Kidney epithelial cell (primary cell): Measurements from ENCODE around the gene ATOH1. TPM values are rescaled to one million over a fixed set of nuclear protein-coding genes. Genes with fewer than 3 reads are reported as not detected.

Experiments
- DNase-seq: peaks from one replicate; pipeline ENCODE4 v3.0.0-alpha.2; 2010; ENCODE audit warnings: low read depth
- H3K27me3 ChIP-seq: 2 replicates; pipeline ENCODE4 v1.6.0; 2011; ENCODE audit warnings: low read length; ENCODE audit not compliant: control insufficient read depth, insufficient read depth
- H3K36me3 ChIP-seq: 2 replicates; pipeline ENCODE4 v1.5.1; 2011; ENCODE audit warnings: low read length; ENCODE audit not compliant: control insufficient read depth, insufficient read depth
- H3K4me3 ChIP-seq: 2 replicates; pipeline ENCODE4 v1.5.1; 2011; ENCODE audit warnings: low read depth, mild to moderate bottlenecking, control low read depth, low read length
- total RNA-seq: library from RNA; depleted of rRNA; stranded (reverse); fragments of >200 nt; gene quantifications from 2 replicates; pipeline ENCODE4 v1.2.3, GENCODE V29; 2015
- TF ChIP-seq, protein P1 (sequence below): IDR thresholded peaks from 2 replicates; pipeline ENCODE4 v1.5.1; 2011; ENCODE audit warnings: mild to moderate bottlenecking, moderate library complexity, low read length, control low read depth, inconsistent platforms; ENCODE audit not compliant: insufficient read depth, poor library complexity, severe bottlenecking

The ATOH1 gene
- total RNA-seq, 1 donor from 2014 or later, result not detected

DNA sequence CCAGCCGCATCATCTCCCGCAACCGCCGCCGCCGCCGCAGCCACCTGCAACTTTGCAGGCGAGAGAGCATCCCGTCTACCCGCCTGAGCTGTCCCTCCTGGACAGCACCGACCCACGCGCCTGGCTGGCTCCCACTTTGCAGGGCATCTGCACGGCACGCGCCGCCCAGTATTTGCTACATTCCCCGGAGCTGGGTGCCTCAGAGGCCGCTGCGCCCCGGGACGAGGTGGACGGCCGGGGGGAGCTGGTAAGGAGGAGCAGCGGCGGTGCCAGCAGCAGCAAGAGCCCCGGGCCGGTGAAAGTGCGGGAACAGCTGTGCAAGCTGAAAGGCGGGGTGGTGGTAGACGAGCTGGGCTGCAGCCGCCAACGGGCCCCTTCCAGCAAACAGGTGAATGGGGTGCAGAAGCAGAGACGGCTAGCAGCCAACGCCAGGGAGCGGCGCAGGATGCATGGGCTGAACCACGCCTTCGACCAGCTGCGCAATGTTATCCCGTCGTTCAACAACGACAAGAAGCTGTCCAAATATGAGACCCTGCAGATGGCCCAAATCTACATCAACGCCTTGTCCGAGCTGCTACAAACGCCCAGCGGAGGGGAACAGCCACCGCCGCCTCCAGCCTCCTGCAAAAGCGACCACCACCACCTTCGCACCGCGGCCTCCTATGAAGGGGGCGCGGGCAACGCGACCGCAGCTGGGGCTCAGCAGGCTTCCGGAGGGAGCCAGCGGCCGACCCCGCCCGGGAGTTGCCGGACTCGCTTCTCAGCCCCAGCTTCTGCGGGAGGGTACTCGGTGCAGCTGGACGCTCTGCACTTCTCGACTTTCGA, 654 bp downstream of the ATOH1 start:
- no peak for DNase-seq
- H3K36me3 ChIP-seq, result no peaks in the 10 kb centered on the region
- TF ChIP-seq, protein P1, sequence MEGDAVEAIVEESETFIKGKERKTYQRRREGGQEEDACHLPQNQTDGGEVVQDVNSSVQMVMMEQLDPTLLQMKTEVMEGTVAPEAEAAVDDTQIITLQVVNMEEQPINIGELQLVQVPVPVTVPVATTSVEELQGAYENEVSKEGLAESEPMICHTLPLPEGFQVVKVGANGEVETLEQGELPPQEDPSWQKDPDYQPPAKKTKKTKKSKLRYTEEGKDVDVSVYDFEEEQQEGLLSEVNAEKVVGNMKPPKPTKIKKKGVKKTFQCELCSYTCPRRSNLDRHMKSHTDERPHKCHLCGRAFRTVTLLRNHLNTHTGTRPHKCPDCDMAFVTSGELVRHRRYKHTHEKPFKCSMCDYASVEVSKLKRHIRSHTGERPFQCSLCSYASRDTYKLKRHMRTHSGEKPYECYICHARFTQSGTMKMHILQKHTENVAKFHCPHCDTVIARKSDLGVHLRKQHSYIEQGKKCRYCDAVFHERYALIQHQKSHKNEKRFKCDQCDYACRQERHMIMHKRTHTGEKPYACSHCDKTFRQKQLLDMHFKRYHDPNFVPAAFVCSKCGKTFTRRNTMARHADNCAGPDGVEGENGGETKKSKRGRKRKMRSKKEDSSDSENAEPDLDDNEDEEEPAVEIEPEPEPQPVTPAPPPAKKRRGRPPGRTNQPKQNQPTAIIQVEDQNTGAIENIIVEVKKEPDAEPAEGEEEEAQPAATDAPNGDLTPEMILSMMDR, result no peak
- peaks cover 69% of the 10 kb centered on the region for H3K27me3 ChIP-seq
- no peak overlapping the region for H3K4me3 ChIP-seq

DNA sequence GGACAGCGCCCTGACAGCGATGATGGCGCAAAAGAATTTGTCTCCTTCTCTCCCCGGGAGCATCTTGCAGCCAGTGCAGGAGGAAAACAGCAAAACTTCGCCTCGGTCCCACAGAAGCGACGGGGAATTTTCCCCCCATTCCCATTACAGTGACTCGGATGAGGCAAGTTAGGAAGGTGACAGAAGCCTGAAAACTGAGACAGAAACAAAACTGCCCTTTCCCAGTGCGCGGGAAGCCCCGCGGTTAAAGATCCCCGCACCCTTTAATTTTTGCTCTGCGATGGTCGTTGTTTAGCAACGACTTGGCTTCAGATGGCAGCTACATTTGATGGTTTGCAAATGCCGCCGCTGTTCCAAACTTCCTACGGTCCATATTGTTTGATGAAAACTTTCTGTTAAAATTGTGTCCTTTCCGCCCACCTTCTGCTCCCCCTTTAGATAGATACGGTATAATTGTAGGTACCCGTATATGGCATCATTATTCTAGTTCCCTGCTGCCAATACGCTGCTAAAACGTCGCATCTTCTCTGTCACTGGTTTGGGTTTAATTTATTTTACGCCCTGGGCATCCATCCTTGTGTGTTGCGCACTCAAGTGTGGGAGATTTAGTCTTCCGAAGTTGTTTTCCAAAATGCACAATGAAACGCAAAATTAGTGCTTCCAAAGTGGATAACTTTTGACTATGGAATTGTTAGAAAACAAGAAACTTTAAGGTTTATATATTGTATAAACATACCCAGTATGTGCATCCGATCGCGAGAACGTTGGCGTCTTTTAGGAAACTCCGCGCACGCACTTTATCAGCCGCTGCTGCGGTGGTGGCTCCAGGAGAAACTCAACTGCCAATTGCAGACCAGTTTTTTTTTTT, 1.5 kb downstream of the ATOH1 start:
- Histone ChIP-seq H3K36me3 (no peaks in the 10 kb centered on the region), H3K27me3 (peaks cover 78% of the 10 kb centered on the region), H3K4me3 (no peak overlapping the region)
- DNase-seq, result no peak
- TF ChIP-seq, protein P1, result no peak

DNA sequence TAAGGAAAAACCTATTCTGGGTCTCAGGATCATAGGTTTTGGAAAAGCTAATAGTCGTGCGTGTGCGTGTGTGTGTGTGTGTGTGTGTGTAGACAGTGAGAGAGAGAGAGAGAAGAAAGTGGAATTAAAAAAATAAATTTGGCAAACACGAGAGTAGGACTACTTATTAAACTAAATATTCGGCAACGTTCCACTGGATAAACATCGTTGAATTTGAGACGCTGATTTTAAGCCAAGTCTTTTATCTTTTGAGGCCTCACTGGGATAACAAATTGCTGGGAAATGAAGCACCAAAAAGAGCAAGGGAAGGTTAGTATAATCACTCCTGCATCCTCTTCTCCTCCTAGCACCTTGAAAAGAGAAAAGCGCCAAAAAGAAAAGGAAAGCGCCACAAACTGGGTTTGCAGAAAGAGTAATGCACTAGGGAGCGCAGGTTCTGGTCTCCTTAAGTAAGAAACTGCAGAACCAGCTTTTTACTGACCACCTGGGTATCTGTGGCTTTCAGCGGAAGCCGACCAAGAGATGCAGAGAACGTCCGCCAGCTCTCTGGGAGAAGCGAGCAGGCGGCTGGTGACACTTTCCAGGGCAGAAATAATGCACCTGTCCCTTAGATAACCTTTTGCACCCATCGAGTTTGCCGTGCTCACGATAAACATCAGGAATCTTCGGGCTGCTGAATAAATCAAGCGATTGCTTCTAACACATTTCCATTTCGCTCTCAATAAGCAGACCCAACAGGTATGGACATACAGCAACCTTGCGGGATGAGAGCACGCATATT, 3.4 kb downstream of the ATOH1 start:
- no peak for DNase-seq
- Histone ChIP-seq H3K4me3 (no peak overlapping the region), H3K27me3 (peaks cover 75% of the 10 kb centered on the region), H3K36me3 (no peaks in the 10 kb centered on the region)
- TF ChIP-seq, protein P1, result no peak

DNA sequence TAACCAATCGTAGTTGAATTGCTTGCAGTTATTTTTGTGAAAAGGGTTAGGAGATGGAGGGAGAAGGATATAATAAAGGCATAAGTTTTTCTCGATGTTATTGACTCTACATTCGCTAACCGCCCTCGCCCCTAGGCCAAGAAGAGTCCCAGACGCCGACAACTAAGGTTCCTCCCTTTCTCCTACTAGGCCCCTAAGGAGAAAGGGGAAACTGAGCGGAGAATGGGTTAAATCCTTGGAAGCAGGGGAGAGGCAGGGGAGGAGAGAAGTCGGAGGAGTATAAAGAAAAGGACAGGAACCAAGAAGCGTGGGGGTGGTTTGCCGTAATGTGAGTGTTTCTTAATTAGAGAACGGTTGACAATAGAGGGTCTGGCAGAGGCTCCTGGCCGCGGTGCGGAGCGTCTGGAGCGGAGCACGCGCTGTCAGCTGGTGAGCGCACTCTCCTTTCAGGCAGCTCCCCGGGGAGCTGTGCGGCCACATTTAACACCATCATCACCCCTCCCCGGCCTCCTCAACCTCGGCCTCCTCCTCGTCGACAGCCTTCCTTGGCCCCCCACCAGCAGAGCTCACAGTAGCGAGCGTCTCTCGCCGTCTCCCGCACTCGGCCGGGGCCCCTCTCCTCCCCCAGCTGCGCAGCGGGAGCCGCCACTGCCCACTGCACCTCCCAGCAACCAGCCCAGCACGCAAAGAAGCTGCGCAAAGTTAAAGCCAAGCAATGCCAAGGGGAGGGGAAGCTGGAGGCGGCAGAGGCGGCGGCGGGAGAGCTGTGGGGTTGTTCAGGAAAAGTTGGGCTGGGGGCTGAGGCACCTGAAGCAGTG, 5.9 kb downstream of the ATOH1 start:
- Histone ChIP-seq H3K27me3 (peaks cover 51% of the 10 kb centered on the region), H3K4me3 (no peak overlapping the region), H3K36me3 (no peaks in the 10 kb centered on the region)
- TF ChIP-seq, protein P1, result no peak
- no peak for DNase-seq

DNA sequence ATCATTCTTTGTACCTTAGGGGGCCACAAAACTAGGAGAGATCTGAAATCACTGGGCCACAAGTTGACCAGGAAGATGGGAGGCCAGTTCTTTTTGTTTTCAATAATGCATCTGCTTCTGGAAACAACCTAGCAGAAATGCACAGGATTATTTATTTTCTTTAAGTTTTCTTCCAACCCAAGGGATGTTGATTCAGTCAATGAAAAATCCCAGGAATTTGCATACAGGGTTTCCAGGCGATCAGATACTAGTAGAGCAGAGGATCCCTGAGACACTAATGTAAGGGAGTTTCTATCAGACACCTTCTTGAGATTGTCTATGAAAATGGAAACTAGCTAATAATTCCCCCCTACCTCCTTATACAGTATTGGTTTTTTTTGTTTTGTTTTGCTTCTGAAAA, 7.4 kb downstream of the ATOH1 start:
- Histone ChIP-seq H3K4me3 (no peak overlapping the region), H3K27me3 (peaks cover 38% of the 10 kb centered on the region), H3K36me3 (no peaks in the 10 kb centered on the region)
- no peak for DNase-seq
- TF ChIP-seq, protein P1, result no peak
